ENCODE data around the gene TNNT3.

DNA sequence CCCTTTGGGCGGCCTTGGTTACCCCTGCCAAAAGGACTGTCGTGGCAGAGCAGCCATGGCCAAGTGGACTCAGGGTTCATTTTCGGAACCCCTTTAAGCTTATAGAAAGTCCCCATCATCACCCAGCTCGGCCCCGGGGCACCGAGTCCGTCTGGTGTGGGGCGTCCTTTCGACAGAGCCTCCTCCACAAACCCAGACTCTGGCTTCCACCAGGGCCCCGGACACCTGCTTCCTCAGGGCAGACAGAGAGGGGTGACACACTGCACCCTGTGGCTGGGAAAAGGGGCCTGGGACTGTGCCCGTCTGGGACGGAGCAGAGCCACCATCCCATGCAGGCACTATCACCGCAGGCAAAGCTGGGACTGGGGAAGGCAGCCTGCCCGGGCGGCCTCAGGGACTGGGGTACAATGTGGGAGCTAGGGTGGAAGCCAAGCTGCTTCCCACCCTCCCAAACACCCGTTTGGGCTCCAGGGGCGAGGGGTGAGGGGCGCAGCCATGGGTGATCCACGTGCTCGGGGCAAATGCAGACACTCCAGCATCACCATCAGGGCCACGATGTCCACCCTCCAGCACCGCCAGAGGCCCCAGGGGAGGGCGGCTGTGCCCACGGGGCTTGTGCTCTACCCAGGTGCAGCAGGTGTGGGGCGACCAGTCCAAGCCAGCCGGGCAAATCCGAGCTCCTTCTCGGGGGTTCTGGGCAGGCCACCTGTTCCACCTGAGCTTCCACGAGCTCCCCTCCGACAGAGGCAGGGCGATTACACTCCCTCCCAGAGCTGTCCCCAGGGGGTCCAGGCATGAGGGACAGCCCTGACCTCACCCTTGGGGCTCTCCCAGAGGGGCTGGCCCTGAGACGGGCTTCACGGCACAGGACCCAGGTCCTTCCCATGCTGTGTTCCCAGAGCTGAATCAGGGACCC lies 15.9 kb downstream of the TNNT3 start:
- TF ChIP-seq, protein P1, sequence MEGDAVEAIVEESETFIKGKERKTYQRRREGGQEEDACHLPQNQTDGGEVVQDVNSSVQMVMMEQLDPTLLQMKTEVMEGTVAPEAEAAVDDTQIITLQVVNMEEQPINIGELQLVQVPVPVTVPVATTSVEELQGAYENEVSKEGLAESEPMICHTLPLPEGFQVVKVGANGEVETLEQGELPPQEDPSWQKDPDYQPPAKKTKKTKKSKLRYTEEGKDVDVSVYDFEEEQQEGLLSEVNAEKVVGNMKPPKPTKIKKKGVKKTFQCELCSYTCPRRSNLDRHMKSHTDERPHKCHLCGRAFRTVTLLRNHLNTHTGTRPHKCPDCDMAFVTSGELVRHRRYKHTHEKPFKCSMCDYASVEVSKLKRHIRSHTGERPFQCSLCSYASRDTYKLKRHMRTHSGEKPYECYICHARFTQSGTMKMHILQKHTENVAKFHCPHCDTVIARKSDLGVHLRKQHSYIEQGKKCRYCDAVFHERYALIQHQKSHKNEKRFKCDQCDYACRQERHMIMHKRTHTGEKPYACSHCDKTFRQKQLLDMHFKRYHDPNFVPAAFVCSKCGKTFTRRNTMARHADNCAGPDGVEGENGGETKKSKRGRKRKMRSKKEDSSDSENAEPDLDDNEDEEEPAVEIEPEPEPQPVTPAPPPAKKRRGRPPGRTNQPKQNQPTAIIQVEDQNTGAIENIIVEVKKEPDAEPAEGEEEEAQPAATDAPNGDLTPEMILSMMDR (conservative IDR thresholded peaks at IDR 0.05; ENCODE audit: low read depth, low read length) = no peak
- TF ChIP-seq EZH2phosphoT487 (IDR thresholded peaks at IDR 0.05; ENCODE audit: borderline replicate concordance, low read length) (no peak), EZH2 (IDR thresholded peaks at IDR 0.05; ENCODE audit: low read length, unreplicated experiment) (no peak)
